ENCODE data around the gene TCF7L1.
"Not testable (repeated sequence)": the region's sequence is repeated elsewhere in the genome, so short reads cannot be mapped to it uniquely, and the experiment has no call there.

TCF7L1 gene

GRCh38 chr2:85291425-85292023 lies 158.3 kb downstream of the TCF7L1 start:
- DNase-seq, result no peak

DNA sequence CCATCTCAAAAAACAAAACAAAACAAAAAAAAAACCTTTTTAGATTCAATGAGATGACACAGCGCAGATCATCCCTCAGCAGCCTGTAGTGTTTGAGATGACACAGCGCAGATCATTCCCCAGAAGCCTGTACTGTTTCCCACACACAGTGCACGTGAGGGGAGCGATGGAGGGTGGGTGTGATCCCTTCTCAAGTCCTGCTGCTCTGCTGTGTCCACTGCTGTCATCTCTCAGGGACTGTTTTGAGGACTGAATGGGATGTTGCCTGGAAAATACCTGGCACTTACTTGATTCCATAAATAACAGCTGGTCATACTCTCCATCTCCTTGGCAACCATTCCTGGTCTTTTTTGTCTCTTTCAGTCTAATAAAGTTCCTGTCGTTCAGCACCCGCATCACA lies 168.9 kb downstream of the TCF7L1 start:
- no peak for DNase-seq

DNA sequence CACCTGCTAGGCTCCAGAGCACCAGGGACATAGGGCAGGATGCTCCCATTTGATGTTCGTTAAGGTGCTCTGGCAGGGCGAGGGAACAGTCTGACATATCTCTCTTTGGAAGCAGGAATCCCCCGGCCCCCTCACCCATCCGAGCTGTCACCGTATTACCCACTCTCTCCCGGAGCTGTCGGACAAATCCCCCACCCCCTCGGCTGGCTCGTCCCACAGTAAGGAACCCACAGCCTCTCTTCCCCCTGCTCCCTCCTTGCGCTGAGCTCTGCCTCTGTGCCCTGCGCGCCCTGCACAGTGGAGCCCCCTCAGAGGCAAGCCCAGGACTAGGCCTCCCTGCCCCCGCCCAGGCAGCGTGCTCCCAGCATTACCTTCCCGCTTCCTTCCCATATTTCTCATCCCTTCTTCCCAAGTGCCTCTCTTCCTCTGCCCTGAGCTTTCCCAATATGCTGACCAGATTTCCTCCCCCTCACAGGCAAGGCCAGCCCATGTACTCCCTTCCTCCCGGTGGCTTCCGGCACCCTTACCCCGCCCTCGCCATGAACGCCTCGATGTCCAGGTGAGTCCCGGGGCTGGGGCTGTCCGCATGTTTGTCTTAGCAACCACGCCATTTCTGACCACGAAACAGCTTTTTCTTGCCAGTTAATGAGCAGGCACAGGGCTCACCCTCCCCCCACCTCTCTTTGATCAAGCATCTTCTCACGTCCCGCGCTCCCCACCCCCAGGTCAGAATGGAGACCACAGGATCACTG lies 170.8 kb downstream of the TCF7L1 start:
- DNase-seq, result no peak

GRCh38 chr2:85307527-85307897 lies 174.3 kb downstream of the TCF7L1 start:
- DNase-seq, result no peak

- DNase-seq, result no peak
Observed at GRCh38 chr2:85308201-85308600, 175.0 kb downstream of the TCF7L1 start.

GRCh38 chr2:85308896-85309555 lies 175.8 kb downstream of the TCF7L1 start:
- DNase-seq, result no peak

DNA sequence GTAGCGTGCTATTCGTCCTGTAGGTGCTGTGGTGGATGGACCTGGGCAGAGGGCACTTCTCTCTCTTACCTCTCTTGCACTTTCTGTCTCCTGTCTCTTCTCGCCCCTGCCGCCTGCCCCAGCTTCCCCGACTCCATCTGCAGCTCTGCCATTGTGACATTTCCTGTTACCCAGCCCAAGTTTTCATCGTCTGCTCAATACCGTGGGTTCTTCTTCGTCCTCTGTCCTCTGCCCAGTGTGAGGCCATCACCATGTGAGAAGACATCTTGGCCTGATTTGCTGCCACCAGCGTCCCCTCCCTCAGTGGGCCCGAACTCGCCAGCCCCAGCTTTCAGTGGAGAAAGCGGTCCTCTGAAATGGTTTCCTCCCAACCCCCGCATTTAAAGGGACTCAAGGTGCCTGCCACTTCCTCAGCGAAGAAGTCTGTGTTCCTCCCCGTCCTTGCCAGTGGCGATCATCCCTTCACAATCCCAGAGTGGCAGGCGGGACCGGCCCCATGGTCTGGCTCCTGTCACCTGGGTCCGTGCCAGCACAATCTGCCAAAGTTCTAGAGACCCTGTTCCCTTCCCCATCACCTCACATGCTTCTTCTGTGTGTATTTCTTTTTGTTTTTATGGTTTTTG lies 176.6 kb downstream of the TCF7L1 start:
- DNase-seq, result no peak

- DNase-seq, result no peak
Observed at GRCh38 chr2:85310330-85310729, 177.1 kb downstream of the TCF7L1 start.

DNA sequence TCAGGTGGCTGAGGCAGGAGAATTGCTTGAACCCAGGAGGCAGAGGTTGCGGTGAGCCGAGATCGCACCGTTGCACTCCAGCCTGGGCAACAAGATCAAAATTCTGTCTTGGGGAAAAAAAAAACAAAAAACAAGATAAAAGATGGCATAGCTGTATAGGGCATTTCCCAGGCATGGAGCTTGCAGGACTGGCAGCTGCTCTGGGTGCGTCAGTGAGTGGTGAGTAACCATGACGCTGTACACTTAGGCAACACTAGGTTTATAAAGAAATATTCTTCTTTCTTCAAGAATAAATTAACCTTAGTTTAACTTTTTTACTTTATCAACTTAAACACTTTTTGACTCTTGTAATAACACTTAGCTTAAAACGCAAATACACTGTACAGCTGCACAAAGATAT lies 179.2 kb downstream of the TCF7L1 start:
- no peak for DNase-seq

- DNase-seq, result no peak
Observed at GRCh38 chr2:85314884-85315242, 181.7 kb downstream of the TCF7L1 start.

DNA sequence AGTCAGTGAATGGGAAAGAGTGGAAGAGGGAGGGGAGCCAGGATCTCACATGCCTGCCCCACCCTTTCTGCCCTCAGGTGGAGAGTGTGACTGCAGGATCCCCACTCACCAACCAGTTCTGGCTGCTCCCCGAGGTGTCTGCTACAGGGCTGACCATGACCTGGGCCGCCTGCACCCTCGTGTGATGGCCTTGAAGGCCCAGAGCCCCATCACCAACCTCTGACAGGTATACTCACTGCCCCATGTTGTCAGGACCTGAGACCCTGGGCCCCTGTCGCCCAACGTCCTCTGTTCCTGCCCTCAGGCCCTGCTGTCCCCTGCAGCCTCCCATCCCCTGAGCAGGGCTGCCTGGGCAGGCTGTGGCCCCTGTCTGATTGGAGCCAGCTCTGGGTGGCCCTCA lies 182.7 kb downstream of the TCF7L1 start:
- not testable (repeated sequence) for DNase-seq

- no peak for DNase-seq
Observed at GRCh38 chr2:85318222-85319074, 185.3 kb downstream of the TCF7L1 start.

- no peak for DNase-seq
Observed at GRCh38 chr2:85319796-85320195, 186.6 kb downstream of the TCF7L1 start.

DNA sequence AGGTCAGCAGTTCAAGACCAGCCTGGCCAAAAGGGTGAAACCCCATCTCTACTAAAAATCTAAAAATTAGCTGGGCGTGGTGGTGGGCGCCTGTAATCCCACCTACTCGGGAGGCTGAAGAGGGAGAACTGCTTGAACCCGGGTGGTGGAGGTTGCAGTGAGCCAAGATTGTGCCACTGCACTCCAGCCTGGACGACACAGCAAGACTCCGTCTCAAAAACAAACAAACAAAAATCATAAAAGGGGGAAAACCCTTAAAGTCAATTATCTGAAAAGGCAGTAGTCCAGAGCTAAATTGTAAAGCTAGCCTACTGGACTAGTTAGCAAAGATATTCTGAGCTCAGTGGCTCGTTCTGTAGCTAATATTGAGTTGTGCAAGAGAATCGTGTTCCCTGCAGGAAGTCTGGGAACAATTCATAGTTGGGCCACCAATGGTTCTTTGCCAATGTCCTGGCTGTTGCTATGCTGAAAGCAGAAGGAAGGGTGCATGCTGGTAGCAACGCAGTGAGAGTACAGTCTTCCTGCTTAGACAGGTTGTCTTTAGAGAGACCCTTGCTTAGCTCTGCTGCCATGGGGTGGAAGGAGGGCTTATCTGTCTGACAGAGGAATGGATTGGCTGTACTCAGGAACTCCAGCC lies 190.3 kb downstream of the TCF7L1 start:
- no peak for DNase-seq

DNA sequence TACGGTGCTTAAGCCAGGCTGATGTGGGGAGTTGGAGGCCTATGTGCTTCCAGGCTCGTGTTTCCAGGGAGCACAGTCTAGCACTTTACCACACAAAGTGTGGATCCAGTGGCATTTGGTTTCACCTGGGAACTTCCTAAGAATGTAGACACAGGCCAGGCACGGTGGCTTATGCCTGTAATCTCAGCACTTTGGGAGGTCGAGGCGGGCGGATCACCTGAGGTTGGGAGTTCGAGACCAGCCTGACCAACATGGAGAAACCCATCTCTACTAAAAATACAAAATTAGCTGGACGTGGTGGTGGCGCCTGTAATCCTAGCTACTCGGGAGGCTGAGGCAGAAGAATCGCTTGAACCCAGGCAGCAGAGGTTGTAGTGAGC lies 190.8 kb downstream of the TCF7L1 start:
- DNase-seq, result not testable (repeated sequence)

DNA sequence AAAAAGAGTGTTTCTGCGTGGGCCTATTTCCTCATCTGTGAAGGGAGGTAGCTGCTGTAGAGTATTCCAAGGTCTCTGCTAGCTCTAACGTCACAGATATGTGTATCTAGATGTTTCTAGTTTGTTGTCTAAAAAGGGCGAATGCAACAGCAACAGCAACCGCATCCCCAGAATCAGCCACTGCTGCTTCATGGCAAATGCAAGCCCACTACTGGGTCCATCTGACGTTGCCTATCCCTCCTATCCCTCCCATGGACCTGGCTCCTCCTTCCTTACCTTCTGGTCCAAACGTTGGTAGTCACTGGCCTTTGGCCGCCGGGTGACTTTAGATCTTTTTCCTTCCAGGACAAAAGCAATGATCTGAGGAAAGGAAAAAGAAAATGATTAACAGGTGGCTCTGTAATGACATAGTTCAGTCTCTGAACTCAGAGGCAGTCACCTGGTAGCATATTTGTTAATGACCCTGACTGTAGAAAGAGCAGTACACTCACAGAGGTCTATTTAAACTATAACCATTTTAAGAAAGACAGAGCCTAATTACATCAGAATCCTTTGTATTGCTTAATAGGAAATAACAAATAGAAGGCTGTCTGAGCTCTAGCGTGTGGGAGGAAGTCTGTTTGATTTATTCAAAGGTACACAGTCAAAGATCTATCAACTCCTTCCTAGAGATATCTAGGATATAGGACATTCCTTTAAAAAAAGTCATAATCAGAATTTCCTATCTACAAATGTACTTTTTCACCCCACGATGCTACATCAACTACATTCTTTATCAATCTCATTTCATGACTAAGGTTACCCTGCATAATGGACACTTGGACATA lies 191.7 kb downstream of the TCF7L1 start:
- no peak for DNase-seq

DNA sequence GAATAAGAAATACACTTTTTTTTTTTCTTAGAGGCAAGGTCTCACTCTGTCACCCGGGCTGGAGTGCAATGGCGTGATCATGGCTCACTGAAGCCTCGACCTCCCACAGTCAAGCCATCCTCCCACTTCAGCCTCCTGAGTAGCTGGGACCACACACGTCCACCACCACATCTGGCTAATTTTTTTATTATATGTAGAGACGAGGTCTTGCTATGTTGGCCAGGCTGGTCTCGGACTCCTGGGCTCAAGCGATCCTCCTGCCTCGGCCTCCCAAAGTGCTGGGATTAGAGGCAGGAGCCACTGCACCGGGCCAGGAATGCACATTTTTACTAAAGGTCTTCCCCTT lies 192.2 kb downstream of the TCF7L1 start:
- DNase-seq, result no peak

GRCh38 chr2:85326406-85327159 lies 193.4 kb downstream of the TCF7L1 start:
- peak; percentile 25 for DNase-seq

GRCh38 chr2:85327160-85327821 lies 194.1 kb downstream of the TCF7L1 start:
- DNase-seq, result peak; percentile 45
